Upper lobe of right lung (tissue), 1 donor: Measurements from ENCODE around the gene GOLGA6L9. TPM values are rescaled to one million over a fixed set of nuclear protein-coding genes. Genes with fewer than 3 reads are reported as not detected.

Source experiments
- total RNA-seq: library from RNA; stranded (reverse); fragmentation: NEBNext Ultra II Directional; extraction: Animal tissue kit (Norgen Biotek cat#: 25700); gene quantifications from one replicate; pipeline ENCODE4 v1.2.1, GENCODE V29; 2021
- donor health status: DM: no; HTN: yes; CAD: no; lungs with severe emphysema.

GOLGA6L9 gene
- total RNA-seq, 1 donor from 2014 or later, result 3.4 TPM

Other genes with a start within 250 kb of the GOLGA6L9 start
- 13.8 TPM for gene EFL1, start 167.1 kb upstream of the GOLGA6L9 start, total RNA-seq
- 1.7 TPM for gene SAXO2, start 167.0 kb upstream of the GOLGA6L9 start, total RNA-seq
- 0.23 TPM for gene GOLGA6L10, start 80.3 kb upstream of the GOLGA6L9 start, total RNA-seq
- gene RPS17, start 110.6 kb downstream of the GOLGA6L9 start, total RNA-seq, result 1,176 TPM
- gene CPEB1, start 217.5 kb downstream of the GOLGA6L9 start, total RNA-seq, result 2.5 TPM